ENCODE data around the gene LRRC8A.

GRCh38 chr9:128901379-128901778 is 19.4 kb downstream of the LRRC8A start:
- TF ChIP-seq, protein P1, sequence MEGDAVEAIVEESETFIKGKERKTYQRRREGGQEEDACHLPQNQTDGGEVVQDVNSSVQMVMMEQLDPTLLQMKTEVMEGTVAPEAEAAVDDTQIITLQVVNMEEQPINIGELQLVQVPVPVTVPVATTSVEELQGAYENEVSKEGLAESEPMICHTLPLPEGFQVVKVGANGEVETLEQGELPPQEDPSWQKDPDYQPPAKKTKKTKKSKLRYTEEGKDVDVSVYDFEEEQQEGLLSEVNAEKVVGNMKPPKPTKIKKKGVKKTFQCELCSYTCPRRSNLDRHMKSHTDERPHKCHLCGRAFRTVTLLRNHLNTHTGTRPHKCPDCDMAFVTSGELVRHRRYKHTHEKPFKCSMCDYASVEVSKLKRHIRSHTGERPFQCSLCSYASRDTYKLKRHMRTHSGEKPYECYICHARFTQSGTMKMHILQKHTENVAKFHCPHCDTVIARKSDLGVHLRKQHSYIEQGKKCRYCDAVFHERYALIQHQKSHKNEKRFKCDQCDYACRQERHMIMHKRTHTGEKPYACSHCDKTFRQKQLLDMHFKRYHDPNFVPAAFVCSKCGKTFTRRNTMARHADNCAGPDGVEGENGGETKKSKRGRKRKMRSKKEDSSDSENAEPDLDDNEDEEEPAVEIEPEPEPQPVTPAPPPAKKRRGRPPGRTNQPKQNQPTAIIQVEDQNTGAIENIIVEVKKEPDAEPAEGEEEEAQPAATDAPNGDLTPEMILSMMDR (IDR thresholded peaks at IDR 0.05): no peak
- no peak for TF ChIP-seq POLR2A (IDR thresholded peaks at IDR 0.05)

Measured in heart left ventricle (tissue), 13 donors.